Tibial nerve (tissue), 4 donors: Measurements from ENCODE around the gene RBM44. TPM values are rescaled to one million over a fixed set of nuclear protein-coding genes. Genes with fewer than 3 reads are reported as not detected.

Source experiments
- DNase-seq, 2 donors: peaks; one replicate each; pipeline ENCODE4 v3.0.0-alpha.2; 2019; ENCODE audit warnings: low spot score in 2 of 2
- H3K27ac ChIP-seq, 4 donors: fragments of 200-600 bp; sonication (generic) in 3 of 4; one replicate each; pipeline ENCODE4 v1.5.1; 2017 to 2019; ENCODE audit warnings: mild to moderate bottlenecking in 1 of 4
- H3K27me3 ChIP-seq, 2 donors: fragments of 200-600 bp; sonication (generic) in 1 of 2; one replicate each; pipeline versions ENCODE4 v1.5.1 to v1.6.0; 2017 to 2019
- H3K36me3 ChIP-seq, 3 donors: fragments of 200-600 bp; sonication (generic); one replicate each; pipeline ENCODE4 v1.5.1; 2018 to 2019
- H3K4me1 ChIP-seq, 4 donors: fragments of 200-600 bp; sonication (generic) in 3 of 4; one replicate each; pipeline ENCODE4 v1.5.1; 2017 to 2019
- H3K4me3 ChIP-seq, 4 donors: fragments of 200-600 bp; sonication (generic) in 3 of 4; one replicate each; pipeline ENCODE4 v1.5.1; 2017 to 2019; ENCODE audit warnings: mild to moderate bottlenecking in 1 of 4, moderate library complexity in 1 of 4
- H3K9me3 ChIP-seq, 4 donors: fragments of 200-600 bp; sonication (generic) in 3 of 4; one replicate each; pipeline ENCODE4 v1.5.1; 2017 to 2019
- CTCF ChIP-seq, 5 experiments: fragments of 200-600 bp in 3 of 5; fragments of 450-650 bp in 2 of 5; sonication (generic) in 3 of 5; IDR thresholded peaks; one replicate each; pipeline ENCODE4 v1.5.1; 2016 to 2019; ENCODE audit warnings: antibody characterized with exemption in 5 of 5, mild to moderate bottlenecking in 3 of 5, moderate library complexity in 2 of 5
- EP300 ChIP-seq, 2 donors: sonication (generic); formaldehyde crosslinking; IDR thresholded peaks; one replicate each; pipeline ENCODE4 v1.6.1; 2017; ENCODE audit warnings: antibody characterized with exemption in 2 of 2, mild to moderate bottlenecking in 1 of 2
- POLR2A ChIP-seq, 2 donors: fragments of 450-650 bp; IDR thresholded peaks; one replicate each; pipeline ENCODE4 v1.6.1; 2017; ENCODE audit warnings: antibody characterized with exemption in 2 of 2, mild to moderate bottlenecking in 2 of 2, moderate library complexity in 2 of 2
- WGBS, 2 donors: methylation state at CpG; one replicate each; pipeline ENCODE4 v1.1.5; 2018; 5-methylcytosine and 5-hydroxymethylcytosine counted together
- total RNA-seq, 4 donors: library from RNA; depleted of rRNA; stranded (reverse); fragments of >200 nt; gene quantifications; one replicate each; pipeline ENCODE4 v1.1.0, GENCODE V29; 2016

The RBM44 gene
- total RNA-seq, 4 donors from 2014 or later: under 0.01 to 0.59 (median 0.36) TPM

GRCh38 chr2:237797253-237797652 is 1.3 kb upstream of the RBM44 start:
- H3K9me3 ChIP-seq: peaks cover 0 to 24% (median 0%) of the 10 kb centered on the region in 4 donors
- no peaks in the 10 kb centered on the region for H3K27me3 ChIP-seq
- H3K36me3 ChIP-seq: no peaks in the 10 kb centered on the region
- WGBS, 2 donors: 93 to 96% methylated on average over 3 of the region's 3 CpGs
- TF ChIP-seq POLR2A (IDR thresholded peaks at IDR 0.05): no peak
- no peak for TF ChIP-seq CTCF (IDR thresholded peaks at IDR 0.05)
- TF ChIP-seq EP300 (IDR thresholded peaks at IDR 0.05): no peak
- H3K4me1 ChIP-seq: no peaks in the 10 kb centered on the region
- H3K27ac ChIP-seq: no peak overlapping the region
- DNase-seq: no peak
- H3K4me3 ChIP-seq: no peak overlapping the region

GRCh38 chr2:237799060-237799428 is 465 bp downstream of the RBM44 start:
- H3K36me3 ChIP-seq: no peaks in the 10 kb centered on the region
- WGBS, 2 donors: 90 to 92% methylated on average over 33 to 34 of the region's 34 CpGs
- H3K9me3 ChIP-seq: peaks cover 0 to 24% (median 0%) of the 10 kb centered on the region in 4 donors
- DNase-seq: no peak
- no peak overlapping the region for H3K27ac ChIP-seq
- TF ChIP-seq CTCF (IDR thresholded peaks at IDR 0.05) (no peak), EP300 (IDR thresholded peaks at IDR 0.05) (no peak), POLR2A (IDR thresholded peaks at IDR 0.05) (no peak)
- no peaks in the 10 kb centered on the region for H3K27me3 ChIP-seq
- H3K4me3 ChIP-seq: no peak overlapping the region
- H3K4me1 ChIP-seq: no peaks in the 10 kb centered on the region

GRCh38 chr2:237801466-237801865 is 2.9 kb downstream of the RBM44 start:
- no peak for TF ChIP-seq CTCF (IDR thresholded peaks at IDR 0.05)
- TF ChIP-seq EP300 (IDR thresholded peaks at IDR 0.05): no peak
- no peak for TF ChIP-seq POLR2A (IDR thresholded peaks at IDR 0.05)

GRCh38 chr2:237806334-237806733 is 7.8 kb downstream of the RBM44 start:
- 34% methylated on average over 2 of the region's 2 CpGs for WGBS, 2 donors
- DNase-seq: no peak
- Histone ChIP-seq H3K4me3 (no peak overlapping the region), H3K36me3 (no peaks in the 10 kb centered on the region), H3K9me3 (no peaks in the 10 kb centered on the region), H3K27ac (no peak overlapping the region), H3K27me3 (no peaks in the 10 kb centered on the region), H3K4me1 (no peaks in the 10 kb centered on the region)
- no peak for TF ChIP-seq CTCF (IDR thresholded peaks at IDR 0.05)
- TF ChIP-seq POLR2A (IDR thresholded peaks at IDR 0.05): no peak
- no peak for TF ChIP-seq EP300 (IDR thresholded peaks at IDR 0.05)

More at GRCh38 chr2:237801466-237801865, 2.9 kb downstream of the RBM44 start:
- H3K4me3 ChIP-seq: no peak overlapping the region
- no peak for DNase-seq
- H3K27me3 ChIP-seq: no peaks in the 10 kb centered on the region
- H3K9me3 ChIP-seq: peaks cover 0 to 24% (median 0%) of the 10 kb centered on the region in 4 donors
- H3K27ac ChIP-seq: no peak overlapping the region
- H3K4me1 ChIP-seq: no peaks in the 10 kb centered on the region
- WGBS, 2 donors: 90 to 91% methylated on average over 2 of the region's 2 CpGs
- no peaks in the 10 kb centered on the region for H3K36me3 ChIP-seq

GRCh38 chr2:237815637-237816036 is 17.1 kb downstream of the RBM44 start:
- H3K4me1 ChIP-seq: no peaks in the 10 kb centered on the region
- no peaks in the 10 kb centered on the region for H3K9me3 ChIP-seq
- no peaks in the 10 kb centered on the region for H3K27me3 ChIP-seq
- H3K27ac ChIP-seq: no peak overlapping the region
- TF ChIP-seq POLR2A (IDR thresholded peaks at IDR 0.05) (no peak), CTCF (IDR thresholded peaks at IDR 0.05) (no peak), EP300 (IDR thresholded peaks at IDR 0.05) (no peak)
- no peak overlapping the region for H3K4me3 ChIP-seq
- H3K36me3 ChIP-seq: no peaks in the 10 kb centered on the region
- WGBS, 2 donors: 82 to 91% methylated on average over 1 of the region's 1 CpG
- no peak for DNase-seq
